Measurements from ENCODE around the gene SRXN1.

SRXN1 gene

DNA sequence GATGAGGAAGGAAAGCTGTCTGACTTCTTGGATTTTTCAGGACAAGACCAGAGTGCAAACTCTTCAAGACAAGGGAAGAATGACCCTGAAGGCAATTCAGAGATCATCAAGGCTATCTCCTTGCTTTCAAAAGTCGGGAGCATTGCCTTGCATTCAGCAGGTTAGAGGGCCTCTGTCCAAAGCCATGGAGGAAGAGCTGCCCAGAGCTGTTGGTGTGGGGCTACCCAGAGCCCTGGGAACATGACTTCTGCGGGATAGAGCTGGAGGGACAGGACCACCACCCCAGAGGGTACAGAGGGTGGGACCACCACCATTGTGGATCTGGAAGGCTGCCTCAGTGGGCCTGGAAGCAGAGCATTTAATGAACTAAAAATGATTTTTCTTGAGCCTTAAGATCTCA is 5.2 kb upstream of the SRXN1 start:
- no peaks in the 10 kb centered on the region for H3K79me2 ChIP-seq (ENCODE audit: insufficient read depth, low read length)
- H3K4me1 ChIP-seq (ENCODE audit: insufficient read depth, low read length), result no peaks in the 10 kb centered on the region
- no peak overlapping the region for H3K4me2 ChIP-seq (ENCODE audit: insufficient read depth, low read length)
- H3K27ac ChIP-seq (ENCODE audit: low read length), result no peak overlapping the region
- DNase-seq, result no peak
- peaks cover 26% of the 10 kb centered on the region for H3K27me3 ChIP-seq (ENCODE audit: insufficient read depth, low read length, poor library complexity)
- ATAC-seq (ENCODE audit: insufficient read depth, low read depth), result no peak
- H3K4me3 ChIP-seq (ENCODE audit: low read depth in 1 of 2, low read length in 2 of 2), result no peak overlapping the region
- no peaks in the 10 kb centered on the region for H3K36me3 ChIP-seq (ENCODE audit: insufficient read depth, low read length)
- no peaks in the 10 kb centered on the region for H3K9me3 ChIP-seq (ENCODE audit: insufficient read depth, low read length, severe bottlenecking)
- no peaks in the 10 kb centered on the region for H4K20me1 ChIP-seq (ENCODE audit: insufficient read depth, low read length)
- no peak overlapping the region for H3K9ac ChIP-seq (ENCODE audit: low read depth, low read length)
- no peak overlapping the region for H2AFZ ChIP-seq (ENCODE audit: low read depth, low read length)
- TF ChIP-seq EZH2 (IDR thresholded peaks at IDR 0.05; ENCODE audit: borderline replicate concordance, low read depth, low read length, severe bottlenecking), result no peak
- TF ChIP-seq, protein P1, sequence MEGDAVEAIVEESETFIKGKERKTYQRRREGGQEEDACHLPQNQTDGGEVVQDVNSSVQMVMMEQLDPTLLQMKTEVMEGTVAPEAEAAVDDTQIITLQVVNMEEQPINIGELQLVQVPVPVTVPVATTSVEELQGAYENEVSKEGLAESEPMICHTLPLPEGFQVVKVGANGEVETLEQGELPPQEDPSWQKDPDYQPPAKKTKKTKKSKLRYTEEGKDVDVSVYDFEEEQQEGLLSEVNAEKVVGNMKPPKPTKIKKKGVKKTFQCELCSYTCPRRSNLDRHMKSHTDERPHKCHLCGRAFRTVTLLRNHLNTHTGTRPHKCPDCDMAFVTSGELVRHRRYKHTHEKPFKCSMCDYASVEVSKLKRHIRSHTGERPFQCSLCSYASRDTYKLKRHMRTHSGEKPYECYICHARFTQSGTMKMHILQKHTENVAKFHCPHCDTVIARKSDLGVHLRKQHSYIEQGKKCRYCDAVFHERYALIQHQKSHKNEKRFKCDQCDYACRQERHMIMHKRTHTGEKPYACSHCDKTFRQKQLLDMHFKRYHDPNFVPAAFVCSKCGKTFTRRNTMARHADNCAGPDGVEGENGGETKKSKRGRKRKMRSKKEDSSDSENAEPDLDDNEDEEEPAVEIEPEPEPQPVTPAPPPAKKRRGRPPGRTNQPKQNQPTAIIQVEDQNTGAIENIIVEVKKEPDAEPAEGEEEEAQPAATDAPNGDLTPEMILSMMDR (IDR thresholded peaks at IDR 0.05; ENCODE audit: borderline replicate concordance, extremely low read depth, low read length, poor library complexity, severe bottlenecking), result no peak

DNA sequence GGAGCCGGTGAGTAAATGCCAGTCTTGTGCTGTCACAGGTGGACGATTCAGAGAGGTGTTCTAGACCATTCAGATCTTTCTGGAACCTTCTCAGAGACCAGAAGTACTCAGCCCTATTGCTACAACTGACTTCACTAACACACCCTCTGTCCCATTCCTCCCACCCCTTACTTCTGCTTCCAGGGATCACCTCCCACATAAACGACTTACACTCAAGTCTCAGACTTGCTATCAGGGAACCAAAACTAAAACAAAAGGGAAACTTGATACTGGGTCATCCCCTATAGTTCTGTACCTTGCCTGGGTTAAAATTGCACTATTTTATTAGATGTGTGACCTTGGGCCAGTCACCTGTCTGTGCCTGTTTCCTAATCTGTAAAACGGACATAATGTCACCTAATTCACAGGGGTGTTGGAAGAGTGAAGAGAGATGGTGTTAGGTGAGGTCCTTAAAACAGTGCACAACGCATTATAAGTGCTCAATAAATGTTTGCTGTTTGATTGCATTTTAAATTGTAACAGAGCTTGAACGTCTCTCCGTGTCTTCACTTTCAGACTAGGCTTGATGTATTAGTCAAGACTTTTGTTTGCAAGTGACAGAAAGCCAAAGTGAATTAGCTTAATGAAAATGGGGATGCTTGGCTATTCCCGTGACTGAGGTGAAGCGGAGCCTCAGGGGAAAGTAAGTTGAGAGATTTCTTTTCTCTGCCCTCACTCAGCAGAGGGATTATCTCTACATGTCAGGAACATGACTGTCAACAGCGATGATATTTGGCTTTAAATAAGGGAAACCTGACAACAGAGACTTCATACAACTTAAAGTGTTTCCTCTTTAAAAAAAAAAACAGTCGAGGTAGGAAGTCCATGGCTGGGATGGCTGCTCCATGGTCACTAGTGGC is 3.0 kb upstream of the SRXN1 start:
- H3K27ac ChIP-seq (ENCODE audit: low read length), result no peak overlapping the region
- H3K79me2 ChIP-seq (ENCODE audit: insufficient read depth, low read length), result no peaks in the 10 kb centered on the region
- H3K27me3 ChIP-seq (ENCODE audit: insufficient read depth, low read length, poor library complexity), result peaks cover 26% of the 10 kb centered on the region
- no peaks in the 10 kb centered on the region for H3K4me1 ChIP-seq (ENCODE audit: insufficient read depth, low read length)
- no peak overlapping the region for H3K4me3 ChIP-seq (ENCODE audit: low read depth in 1 of 2, low read length in 2 of 2)
- TF ChIP-seq, protein P1 (IDR thresholded peaks at IDR 0.05; ENCODE audit: borderline replicate concordance, extremely low read depth, low read length, poor library complexity, severe bottlenecking), result no peak
- TF ChIP-seq EZH2 (IDR thresholded peaks at IDR 0.05; ENCODE audit: borderline replicate concordance, low read depth, low read length, severe bottlenecking), result no peak
- H3K36me3 ChIP-seq (ENCODE audit: insufficient read depth, low read length), result no peaks in the 10 kb centered on the region
- no peak for ATAC-seq (ENCODE audit: insufficient read depth, low read depth)
- H2AFZ ChIP-seq (ENCODE audit: low read depth, low read length), result no peak overlapping the region
- no peak for DNase-seq
- H3K4me2 ChIP-seq (ENCODE audit: insufficient read depth, low read length), result no peak overlapping the region
- H4K20me1 ChIP-seq (ENCODE audit: insufficient read depth, low read length), result no peaks in the 10 kb centered on the region
- H3K9ac ChIP-seq (ENCODE audit: low read depth, low read length), result no peak overlapping the region
- H3K9me3 ChIP-seq (ENCODE audit: insufficient read depth, low read length, severe bottlenecking), result no peaks in the 10 kb centered on the region

DNA sequence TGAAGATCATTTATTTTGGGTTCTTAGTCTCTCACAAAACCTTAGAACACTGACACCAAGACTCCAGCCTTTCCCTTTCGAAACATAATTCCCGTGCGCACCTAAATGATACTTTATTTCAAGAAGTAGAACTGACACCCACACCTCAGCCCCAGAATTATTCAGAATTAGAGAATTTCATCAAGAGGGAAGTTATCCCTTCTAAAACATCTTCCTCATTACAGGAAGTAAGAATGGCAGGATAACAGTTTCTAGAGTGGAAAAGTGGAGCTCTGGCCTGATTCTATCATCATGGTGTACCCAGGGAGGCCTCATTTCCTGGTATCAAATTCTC is 1.4 kb upstream of the SRXN1 start:
- ATAC-seq (ENCODE audit: insufficient read depth, low read depth), result no peak
- H3K27me3 ChIP-seq (ENCODE audit: insufficient read depth, low read length, poor library complexity), result peaks cover 18% of the 10 kb centered on the region
- DNase-seq, result no peak
- H2AFZ ChIP-seq (ENCODE audit: low read depth, low read length), result no peak overlapping the region
- H3K4me2 ChIP-seq (ENCODE audit: insufficient read depth, low read length), result no peak overlapping the region
- H3K79me2 ChIP-seq (ENCODE audit: insufficient read depth, low read length), result no peaks in the 10 kb centered on the region
- H3K27ac ChIP-seq (ENCODE audit: low read length), result no peak overlapping the region
- no peaks in the 10 kb centered on the region for H3K9me3 ChIP-seq (ENCODE audit: insufficient read depth, low read length, severe bottlenecking)
- H3K9ac ChIP-seq (ENCODE audit: low read depth, low read length), result no peak overlapping the region
- H3K36me3 ChIP-seq (ENCODE audit: insufficient read depth, low read length), result no peaks in the 10 kb centered on the region
- H3K4me1 ChIP-seq (ENCODE audit: insufficient read depth, low read length), result no peaks in the 10 kb centered on the region
- no peak overlapping the region for H3K4me3 ChIP-seq (ENCODE audit: low read depth in 1 of 2, low read length in 2 of 2)
- TF ChIP-seq, protein P1 (IDR thresholded peaks at IDR 0.05; ENCODE audit: borderline replicate concordance, extremely low read depth, low read length, poor library complexity, severe bottlenecking), result no peak
- TF ChIP-seq EZH2 (IDR thresholded peaks at IDR 0.05; ENCODE audit: borderline replicate concordance, low read depth, low read length, severe bottlenecking), result no peak
- H4K20me1 ChIP-seq (ENCODE audit: insufficient read depth, low read length), result no peaks in the 10 kb centered on the region
